Subcutaneous abdominal adipose tissue (tissue), 5 donors: ENCODE results near the gene ADAMTS17.

ENCODE experiments used
- H3K27ac ChIP-seq: one replicate; pipeline ENCODE4 v1.7.0; 2013; ENCODE audit warnings: low read depth, mild to moderate bottlenecking, inconsistent platforms, low read length, moderate library complexity
- H3K27me3 ChIP-seq, 5 donors: one replicate each; pipeline ENCODE4 v1.7.0; 2013; ENCODE audit warnings: low read length in 5 of 5, inconsistent platforms in 1 of 5; ENCODE audit not compliant: control insufficient read depth in 5 of 5, insufficient read depth in 4 of 5
- H3K36me3 ChIP-seq, 5 donors: one replicate each; pipeline ENCODE4 v1.7.0; 2013; ENCODE audit warnings: low read length in 5 of 5; ENCODE audit not compliant: control insufficient read depth in 5 of 5, insufficient read depth in 5 of 5
- H3K4me1 ChIP-seq, 5 donors: one replicate each; pipeline ENCODE4 v1.7.0; 2013; ENCODE audit warnings: low read length in 5 of 5, mild to moderate bottlenecking in 3 of 5, moderate library complexity in 1 of 5; ENCODE audit not compliant: control insufficient read depth in 5 of 5, insufficient read depth in 5 of 5
- H3K4me3 ChIP-seq, 5 donors: one replicate each; pipeline ENCODE4 v1.7.0; 2013; ENCODE audit warnings: low read length in 5 of 5, low read depth in 1 of 5
- H3K9ac ChIP-seq, 5 donors: one replicate each; pipeline ENCODE4 v1.7.0; 2013; ENCODE audit warnings: low read length in 5 of 5, mild to moderate bottlenecking in 4 of 5, moderate library complexity in 3 of 5
- H3K9me3 ChIP-seq, 5 donors: one replicate each; pipeline ENCODE4 v1.7.0; 2013; ENCODE audit warnings: low read length in 5 of 5; ENCODE audit not compliant: control insufficient read depth in 5 of 5
- donor health status: healthy.
- donor health status: healthy.
- donor health status: healthy.
- donor health status: healthy.
- donor health status: healthy.

The ADAMTS17 gene

GRCh38 chr15:100341750-100342560 is at the start of gene ADAMTS17:
Gene ADAMTS17, minus strand, starts transcription at chr15:100341975. Its CDS starts 76 bp downstream, at chr15:100341899.
- H3K27ac ChIP-seq = no peak within 1 kb of the TSS
- H3K27me3 ChIP-seq = peaks cover 0 to 10% (median 0%) of the 10 kb centered on the region in 5 donors
- H3K9ac ChIP-seq = peak within 1 kb of the TSS in 3 of 5 donors; percentile 13 to 64 (median 20)
- H3K9me3 ChIP-seq = no peaks in the 10 kb centered on the region
- H3K4me3 ChIP-seq = peak within 1 kb of the TSS in 4 of 5 donors; percentile 63 to 80 (median 72)
- H3K36me3 ChIP-seq = no peaks in the 10 kb centered on the region
- H3K4me1 ChIP-seq = peaks cover 4 to 16% (median 8%) of the 10 kb centered on the region in 5 donors

DNA sequence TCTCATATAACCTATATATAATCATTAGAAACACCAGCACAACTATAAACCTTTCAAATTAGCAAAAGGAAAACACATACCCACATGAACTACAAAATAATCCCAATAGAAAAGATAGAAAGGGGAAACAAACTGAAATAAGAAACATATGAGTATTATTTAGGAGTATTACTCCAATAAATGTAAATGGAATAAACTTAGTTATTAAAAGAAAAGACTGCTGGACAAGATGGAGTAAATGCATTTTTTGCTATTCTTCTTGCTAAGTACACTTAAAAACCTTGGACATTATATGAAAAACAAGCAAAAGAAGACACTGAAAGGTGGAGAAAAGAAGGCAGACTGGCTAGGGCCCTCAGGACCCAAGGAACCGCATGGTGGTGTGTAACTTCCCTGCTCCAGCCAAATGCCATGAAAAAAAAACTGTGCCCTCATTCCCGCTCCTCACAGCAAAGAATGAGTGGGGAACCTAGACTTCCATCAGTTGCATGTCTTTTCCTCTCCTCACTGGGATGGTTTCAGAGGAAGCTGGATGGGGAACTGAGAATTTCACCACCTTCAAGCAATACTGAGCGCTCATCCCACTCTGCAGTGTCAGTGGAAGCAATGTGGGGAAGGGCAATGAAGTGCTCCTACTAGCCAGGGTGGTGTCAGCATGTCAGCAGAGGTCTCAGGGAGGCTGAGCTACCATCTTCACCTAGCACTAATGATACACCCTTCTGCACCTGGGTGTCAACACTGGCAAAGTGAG is 43.7 kb upstream of the ADAMTS17 start:
- H3K9me3 ChIP-seq = peaks cover 17 to 38% (median 35%) of the 10 kb centered on the region in 5 donors

GRCh38 chr15:100384108-100384410 is 42.3 kb upstream of the ADAMTS17 start:
- Histone ChIP-seq H3K4me3 (no peak overlapping the region), H3K9ac (no peak overlapping the region), H3K36me3 (peaks cover 0 to 5% (median 0%) of the 10 kb centered on the region in 5 donors), H3K27ac (no peak overlapping the region), H3K4me1 (no peaks in the 10 kb centered on the region), H3K27me3 (no peaks in the 10 kb centered on the region), H3K9me3 (peaks cover 17 to 45% (median 37%) of the 10 kb centered on the region in 5 donors)

More for the DNA sequence above, 43.7 kb upstream of the ADAMTS17 start:
- Histone ChIP-seq H3K4me1 (no peaks in the 10 kb centered on the region), H3K36me3 (peaks cover 0 to 5% (median 0%) of the 10 kb centered on the region in 5 donors), H3K4me3 (peak overlapping the region in 1 of 5 donors; percentile 17), H3K27ac (no peak overlapping the region), H3K9ac (no peak overlapping the region), H3K27me3 (no peaks in the 10 kb centered on the region)

- H3K9ac ChIP-seq = no peak overlapping the region
- H3K27ac ChIP-seq = no peak overlapping the region
- H3K9me3 ChIP-seq = peaks cover 17 to 43% (median 37%) of the 10 kb centered on the region in 5 donors
- H3K27me3 ChIP-seq = no peaks in the 10 kb centered on the region
- peaks cover 0 to 5% (median 0%) of the 10 kb centered on the region in 5 donors for H3K36me3 ChIP-seq
- no peaks in the 10 kb centered on the region for H3K4me1 ChIP-seq
- H3K4me3 ChIP-seq = no peak overlapping the region
Measured at GRCh38 chr15:100383302-100384107, 41.7 kb upstream of the ADAMTS17 start.

DNA sequence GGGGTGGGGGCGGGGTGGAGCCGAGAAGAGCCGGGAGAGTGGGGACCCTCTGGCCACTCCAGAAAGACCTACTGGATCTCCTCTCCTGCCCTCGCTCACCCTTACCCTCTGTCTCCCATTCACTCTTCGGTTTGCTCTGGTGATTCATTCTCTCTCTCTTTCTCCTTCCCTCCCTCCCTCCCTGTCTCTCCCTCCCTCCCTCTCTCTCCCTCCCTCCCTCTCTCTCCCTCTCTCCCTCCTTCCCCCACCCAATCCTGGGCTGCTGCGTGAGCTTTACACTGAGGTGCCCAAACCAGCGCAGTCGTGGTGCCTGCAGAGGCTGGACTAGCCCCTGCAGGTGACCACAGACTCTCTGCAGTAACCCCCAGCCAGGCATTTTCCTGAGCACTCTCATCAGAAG is 32.2 kb upstream of the ADAMTS17 start:
- peaks cover 0 to 12% (median 5%) of the 10 kb centered on the region in 5 donors for H3K9me3 ChIP-seq
- H3K4me3 ChIP-seq = no peak overlapping the region
- peaks cover 0 to 13% (median 9%) of the 10 kb centered on the region in 5 donors for H3K4me1 ChIP-seq
- no peak overlapping the region for H3K9ac ChIP-seq
- H3K27me3 ChIP-seq = peaks cover 0 to 14% (median 2%) of the 10 kb centered on the region in 5 donors
- H3K36me3 ChIP-seq = no peaks in the 10 kb centered on the region
- H3K27ac ChIP-seq = no peak overlapping the region

DNA sequence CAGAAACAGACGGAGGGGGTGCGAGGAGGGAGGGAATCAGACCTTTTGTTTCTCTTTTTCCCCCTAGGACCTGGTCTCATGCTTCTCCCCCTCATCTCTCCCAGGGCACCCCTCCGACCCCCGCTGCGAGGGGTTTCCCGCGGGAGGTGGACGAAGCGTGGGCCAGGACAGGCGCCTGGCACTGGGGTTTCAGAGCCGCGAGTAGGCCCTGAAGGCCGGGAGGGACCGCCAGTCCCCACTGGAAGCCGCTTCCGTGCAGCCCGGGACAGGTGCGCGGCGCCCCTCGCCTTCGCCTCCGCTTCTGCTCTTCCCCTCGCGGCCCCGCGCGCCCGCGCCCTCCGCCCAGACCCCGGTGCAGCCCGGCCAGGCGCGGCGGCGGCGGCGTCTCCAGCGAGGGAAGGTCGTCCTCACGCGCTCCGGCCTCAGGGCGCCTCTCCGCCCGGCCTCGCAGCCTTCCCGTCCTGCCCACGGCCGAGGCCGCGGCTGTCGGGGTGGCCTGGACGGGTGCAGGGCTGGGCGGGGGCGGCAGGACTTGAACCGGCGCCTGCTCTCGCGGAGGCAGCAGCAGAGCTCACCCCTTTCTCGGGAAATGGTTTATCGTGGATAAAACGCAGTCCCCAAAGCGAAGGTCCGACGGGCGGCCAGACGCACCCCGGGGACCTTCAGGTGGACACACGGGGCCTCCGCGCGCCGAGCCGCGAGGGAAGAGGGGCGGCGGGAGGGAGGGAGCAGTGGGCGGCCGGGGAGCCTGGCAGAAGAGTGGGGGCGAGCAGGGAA is 31.5 kb upstream of the ADAMTS17 start:
- peak overlapping the region; percentile 52 to 77 (median 70) for H3K4me3 ChIP-seq

GRCh38 chr15:100372739-100373119 is 31.0 kb upstream of the ADAMTS17 start:
- Histone ChIP-seq H3K36me3 (no peaks in the 10 kb centered on the region), H3K9me3 (peaks cover 0 to 12% (median 5%) of the 10 kb centered on the region in 5 donors), H3K27me3 (peaks cover 0 to 14% (median 2%) of the 10 kb centered on the region in 5 donors), H3K27ac (no peak overlapping the region), H3K4me1 (peaks cover 0 to 13% (median 9%) of the 10 kb centered on the region in 5 donors), H3K4me3 (peak overlapping the region; percentile 52 to 77 (median 70)), H3K9ac (peak overlapping the region in 4 of 5 donors; percentile 26 to 69 (median 50))

More for the DNA sequence above, 31.5 kb upstream of the ADAMTS17 start:
- Histone ChIP-seq H3K9me3 (peaks cover 0 to 12% (median 5%) of the 10 kb centered on the region in 5 donors), H3K36me3 (no peaks in the 10 kb centered on the region), H3K9ac (peak overlapping the region in 4 of 5 donors; percentile 26 to 69 (median 50)), H3K27me3 (peaks cover 0 to 14% (median 2%) of the 10 kb centered on the region in 5 donors), H3K4me1 (peaks cover 0 to 13% (median 9%) of the 10 kb centered on the region in 5 donors), H3K27ac (no peak overlapping the region)

DNA sequence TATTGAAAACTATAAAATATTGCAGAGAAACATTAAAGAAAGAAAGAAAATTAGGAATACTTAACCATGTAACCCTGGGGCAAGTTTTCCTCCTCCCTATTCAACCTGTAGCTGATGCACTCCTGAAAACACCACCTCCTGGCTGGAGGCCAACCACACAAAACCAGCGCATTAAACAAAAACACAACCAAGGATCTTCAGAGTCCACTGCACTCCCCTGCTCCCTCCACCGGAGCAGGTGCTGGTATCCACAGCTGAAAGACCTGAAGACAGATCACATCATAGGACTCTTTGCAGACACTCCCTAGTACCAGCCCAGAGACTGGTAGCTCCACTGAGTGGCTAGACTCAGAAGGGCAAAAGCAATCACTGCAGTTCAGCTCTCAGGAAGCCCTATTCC is 13.6 kb upstream of the ADAMTS17 start:
- peaks cover 4 to 6% (median 5%) of the 10 kb centered on the region in 5 donors for H3K4me1 ChIP-seq
- no peak overlapping the region for H3K27ac ChIP-seq
- H3K4me3 ChIP-seq = no peak overlapping the region
- no peaks in the 10 kb centered on the region for H3K36me3 ChIP-seq
- peaks cover 0 to 6% (median 0%) of the 10 kb centered on the region in 5 donors for H3K27me3 ChIP-seq
- H3K9ac ChIP-seq = no peak overlapping the region
- H3K9me3 ChIP-seq = no peaks in the 10 kb centered on the region

DNA sequence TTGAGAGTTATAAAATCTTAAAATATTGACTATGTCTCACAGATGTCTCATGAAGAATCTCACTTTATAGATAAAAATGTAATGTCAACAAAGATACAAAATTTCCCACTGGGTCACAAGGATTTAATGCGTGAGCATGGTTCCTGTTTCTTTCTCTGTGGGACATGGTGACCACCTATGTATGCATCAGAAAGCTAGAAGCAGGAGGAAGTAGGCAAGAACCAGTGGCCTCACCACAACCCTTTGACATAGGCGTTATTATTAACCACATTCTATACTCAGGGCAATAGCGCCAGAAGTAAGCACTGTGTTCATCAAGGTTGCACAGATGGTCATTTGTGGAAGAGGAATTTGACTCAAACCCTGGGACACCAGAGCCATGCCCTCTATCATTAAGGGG is 11.7 kb upstream of the ADAMTS17 start:
- Histone ChIP-seq H3K4me3 (no peak overlapping the region), H3K4me1 (peaks cover 7 to 16% (median 13%) of the 10 kb centered on the region in 5 donors), H3K9me3 (no peaks in the 10 kb centered on the region), H3K27ac (no peak overlapping the region), H3K36me3 (no peaks in the 10 kb centered on the region), H3K27me3 (peaks cover 0 to 6% (median 0%) of the 10 kb centered on the region in 5 donors), H3K9ac (no peak overlapping the region)
